ENCODE measurements around the gene NTM.

GRCh38 chr11:132125988-132126871 is 755.8 kb downstream of the NTM start:
- no peak for TF ChIP-seq CTCF (IDR thresholded peaks at IDR 0.05)
- no peak for TF ChIP-seq POLR2A (IDR thresholded peaks at IDR 0.05)
